ENCODE measurements around the gene CNDP1. TPM values are rescaled to one million over a fixed set of nuclear protein-coding genes. Genes with fewer than 3 reads are reported as not detected.
"Not testable (repeated sequence)": the region's sequence is repeated elsewhere in the genome, so short reads cannot be mapped to it uniquely, and the experiment has no call there.

CNDP1 gene
- total RNA-seq, 1 donor from 2014 or later = 0.48 TPM

DNA sequence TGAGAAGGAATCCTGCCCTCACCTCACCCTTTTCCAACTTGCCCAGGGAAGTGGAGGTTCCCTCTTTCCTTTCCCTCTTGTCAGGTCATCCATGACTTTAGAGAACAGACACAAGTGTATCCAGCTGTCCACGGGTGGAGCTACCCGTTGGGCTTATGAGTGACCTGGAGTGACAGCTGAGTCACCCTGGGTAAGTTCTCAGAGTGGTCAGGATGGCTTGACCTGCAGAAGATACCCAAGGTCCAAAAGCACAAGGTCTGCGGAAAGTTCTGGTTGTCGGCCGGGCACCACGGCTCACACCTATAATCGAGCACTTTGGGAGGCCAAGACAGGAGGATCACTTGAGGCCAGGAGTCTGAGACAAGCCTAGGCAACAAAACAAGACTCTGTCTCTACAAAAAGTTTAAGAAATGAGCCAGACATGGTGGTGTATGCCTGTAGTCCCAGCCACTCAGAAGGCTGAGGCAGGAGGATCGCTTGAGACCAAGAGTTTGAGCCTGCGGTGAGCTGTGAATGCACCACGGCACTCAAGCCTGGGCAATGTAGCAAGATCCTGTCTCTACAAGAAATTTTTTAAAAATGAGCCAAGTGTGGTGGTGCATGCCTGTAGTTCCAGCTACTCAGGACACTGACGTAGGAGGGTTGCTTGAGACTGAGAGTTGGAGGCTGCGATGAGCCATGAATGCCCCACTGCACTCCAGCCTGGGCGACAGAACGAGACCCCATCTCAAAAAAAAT lies 14.0 kb upstream of the CNDP1 start:
- no peak overlapping the region for H3K27ac Mint-ChIP-seq
- H3K4me1 Mint-ChIP-seq (ENCODE audit: unreplicated experiment) = peaks cover 15% of the 10 kb centered on the region
- H3K36me3 Mint-ChIP-seq = peaks cover 58% of the 10 kb centered on the region
- TF ChIP-seq, protein P1, sequence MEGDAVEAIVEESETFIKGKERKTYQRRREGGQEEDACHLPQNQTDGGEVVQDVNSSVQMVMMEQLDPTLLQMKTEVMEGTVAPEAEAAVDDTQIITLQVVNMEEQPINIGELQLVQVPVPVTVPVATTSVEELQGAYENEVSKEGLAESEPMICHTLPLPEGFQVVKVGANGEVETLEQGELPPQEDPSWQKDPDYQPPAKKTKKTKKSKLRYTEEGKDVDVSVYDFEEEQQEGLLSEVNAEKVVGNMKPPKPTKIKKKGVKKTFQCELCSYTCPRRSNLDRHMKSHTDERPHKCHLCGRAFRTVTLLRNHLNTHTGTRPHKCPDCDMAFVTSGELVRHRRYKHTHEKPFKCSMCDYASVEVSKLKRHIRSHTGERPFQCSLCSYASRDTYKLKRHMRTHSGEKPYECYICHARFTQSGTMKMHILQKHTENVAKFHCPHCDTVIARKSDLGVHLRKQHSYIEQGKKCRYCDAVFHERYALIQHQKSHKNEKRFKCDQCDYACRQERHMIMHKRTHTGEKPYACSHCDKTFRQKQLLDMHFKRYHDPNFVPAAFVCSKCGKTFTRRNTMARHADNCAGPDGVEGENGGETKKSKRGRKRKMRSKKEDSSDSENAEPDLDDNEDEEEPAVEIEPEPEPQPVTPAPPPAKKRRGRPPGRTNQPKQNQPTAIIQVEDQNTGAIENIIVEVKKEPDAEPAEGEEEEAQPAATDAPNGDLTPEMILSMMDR (conservative IDR thresholded peaks at IDR 0.05) = no peak
- H3K27me3 Mint-ChIP-seq = no peaks in the 10 kb centered on the region
- no peak for DNase-seq (ENCODE audit: extremely low spot score, unreplicated experiment)
- H3K9me3 Mint-ChIP-seq = peaks cover 4% of the 10 kb centered on the region
- no peak overlapping the region for H3K4me3 Mint-ChIP-seq

DNA sequence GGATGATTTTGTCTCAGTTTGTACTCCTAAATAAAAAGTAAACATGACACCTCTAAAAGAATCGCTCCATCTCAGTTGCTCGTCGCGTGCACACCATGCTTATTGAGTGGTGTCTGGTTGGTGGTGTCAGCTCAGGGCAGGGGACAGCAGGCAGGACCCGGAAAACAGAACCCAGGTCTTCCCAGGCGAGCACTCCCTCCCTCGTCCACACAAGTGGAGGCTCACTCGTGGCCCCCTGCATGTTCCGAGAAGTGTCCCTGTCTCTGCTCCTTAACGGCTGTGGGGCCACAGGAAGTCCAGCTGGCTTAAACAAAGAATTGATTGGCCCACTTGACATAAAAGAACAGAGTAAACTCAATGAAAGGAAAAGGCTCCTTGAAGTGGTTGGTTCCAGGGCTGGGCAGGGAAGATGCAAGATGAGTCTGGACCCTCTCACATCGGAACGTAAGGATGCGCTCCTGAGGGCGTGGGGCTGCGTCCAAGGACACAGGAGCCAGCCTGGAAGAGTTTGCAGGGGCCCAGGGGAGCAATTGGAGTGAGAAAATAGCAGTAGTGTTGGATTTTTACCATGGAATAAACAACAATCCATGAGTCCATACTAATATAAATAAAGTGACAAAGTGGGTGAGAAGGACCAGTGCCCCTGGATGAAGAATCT lies 13.1 kb upstream of the CNDP1 start:
- Mint-ChIP-seq H3K36me3 (peaks cover 58% of the 10 kb centered on the region), H3K27me3 (no peaks in the 10 kb centered on the region), H3K4me1 (ENCODE audit: unreplicated experiment) (peaks cover 16% of the 10 kb centered on the region), H3K9me3 (peaks cover 4% of the 10 kb centered on the region), H3K4me3 (no peak overlapping the region), H3K27ac (peak overlapping the region; percentile 8)
- TF ChIP-seq, protein P1 (conservative IDR thresholded peaks at IDR 0.05) = no peak
- no peak for DNase-seq (ENCODE audit: extremely low spot score, unreplicated experiment)

DNA sequence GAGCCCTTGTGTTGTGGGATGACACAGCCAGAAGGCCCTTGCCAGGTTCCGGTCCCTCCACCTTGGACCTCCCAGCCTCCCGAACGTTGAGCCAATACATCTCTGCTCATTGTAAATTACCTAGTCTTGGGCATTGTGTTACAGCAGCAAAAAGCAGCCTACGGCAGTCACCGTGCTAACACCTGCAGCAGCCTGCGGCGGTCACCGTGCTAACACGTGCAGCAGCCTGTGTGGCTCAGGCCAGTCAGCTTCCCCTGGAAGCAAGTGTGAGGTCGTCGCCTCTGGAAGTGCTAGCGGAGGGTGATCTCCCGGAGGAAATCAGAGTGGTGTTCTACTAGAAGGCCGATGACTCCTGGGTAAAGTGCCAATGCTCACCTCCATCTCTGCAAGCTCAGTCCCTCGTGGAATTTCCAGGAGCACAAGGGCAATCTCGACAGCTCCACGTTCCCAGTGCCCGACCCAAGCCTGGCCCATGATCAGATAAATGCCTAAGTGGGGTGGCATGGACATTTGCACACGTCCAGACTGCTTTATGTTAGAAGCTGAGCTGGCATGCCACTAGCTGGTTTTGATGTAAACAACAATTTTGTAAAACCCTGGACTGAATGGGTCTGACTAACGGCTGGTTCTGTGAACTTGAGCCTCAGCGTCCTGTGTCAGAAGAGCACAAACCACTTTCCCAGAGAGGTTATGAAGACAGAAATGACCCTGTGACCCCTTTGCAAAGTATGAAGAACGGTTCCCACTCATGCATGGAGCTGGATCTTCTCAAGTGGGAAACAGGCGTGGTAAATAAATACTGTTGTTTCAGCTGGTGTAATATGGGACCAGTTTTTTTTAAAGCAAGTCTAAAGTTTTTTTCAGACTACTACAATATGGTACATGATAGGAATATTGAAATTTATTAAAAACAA lies 11.4 kb upstream of the CNDP1 start:
- peaks cover 4% of the 10 kb centered on the region for H3K9me3 Mint-ChIP-seq
- H3K27ac Mint-ChIP-seq = peak overlapping the region; percentile 48
- no peak overlapping the region for H3K4me3 Mint-ChIP-seq
- no peak for DNase-seq (ENCODE audit: extremely low spot score, unreplicated experiment)
- H3K36me3 Mint-ChIP-seq = peaks cover 51% of the 10 kb centered on the region
- no peaks in the 10 kb centered on the region for H3K27me3 Mint-ChIP-seq
- H3K4me1 Mint-ChIP-seq (ENCODE audit: unreplicated experiment) = peaks cover 17% of the 10 kb centered on the region
- TF ChIP-seq, protein P1 (conservative IDR thresholded peaks at IDR 0.05) = no peak

DNA sequence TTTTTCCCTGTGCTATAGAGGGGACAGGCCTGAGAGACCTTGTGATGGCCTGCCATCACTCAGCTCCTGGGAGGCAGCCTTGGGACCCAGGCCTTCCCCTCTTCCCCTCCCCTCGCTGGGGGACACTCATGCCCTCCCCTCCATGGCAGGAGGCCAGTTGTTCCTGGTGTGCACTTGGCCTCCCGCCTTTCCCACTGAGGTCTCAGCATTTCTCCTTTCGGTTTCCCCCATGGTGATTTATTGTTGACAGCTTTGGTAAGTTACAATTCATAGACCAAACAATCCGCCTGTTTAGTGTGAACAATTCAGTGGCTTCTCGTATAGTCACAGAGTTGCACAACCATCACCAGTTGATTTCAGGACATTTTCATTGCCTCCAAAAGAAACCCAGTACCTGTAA lies 10.2 kb upstream of the CNDP1 start:
- peaks cover 17% of the 10 kb centered on the region for H3K4me1 Mint-ChIP-seq (ENCODE audit: unreplicated experiment)
- H3K36me3 Mint-ChIP-seq = peaks cover 41% of the 10 kb centered on the region
- peak overlapping the region; percentile 57 for H3K4me3 Mint-ChIP-seq
- DNase-seq (ENCODE audit: extremely low spot score, unreplicated experiment) = no peak
- H3K27me3 Mint-ChIP-seq = no peaks in the 10 kb centered on the region
- peaks cover 4% of the 10 kb centered on the region for H3K9me3 Mint-ChIP-seq
- H3K27ac Mint-ChIP-seq = peak overlapping the region; percentile 19
- TF ChIP-seq, protein P1 (conservative IDR thresholded peaks at IDR 0.05) = no peak

DNA sequence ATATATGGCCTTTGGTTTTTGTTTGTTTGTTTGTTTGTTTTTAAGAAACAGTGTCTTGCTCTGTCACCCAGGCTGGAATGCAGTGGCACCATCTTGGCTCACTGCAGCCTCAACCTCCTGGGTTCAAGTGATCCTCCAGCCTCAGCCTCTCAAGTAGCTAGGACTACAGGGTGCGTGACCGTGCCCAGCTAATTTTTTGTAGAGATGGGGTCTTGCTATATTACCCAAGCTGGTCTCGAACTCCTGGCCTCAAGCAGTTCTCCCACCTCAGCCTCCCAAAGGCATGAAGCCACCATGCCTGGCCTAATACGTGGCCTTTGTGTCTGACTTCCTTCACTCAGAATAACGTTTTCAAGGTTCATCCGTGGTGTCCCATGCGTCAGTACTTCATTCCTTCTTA lies 9.4 kb upstream of the CNDP1 start:
- Mint-ChIP-seq H3K4me1 (ENCODE audit: unreplicated experiment) (peaks cover 17% of the 10 kb centered on the region), H3K36me3 (peaks cover 34% of the 10 kb centered on the region), H3K27ac (peak overlapping the region; percentile 15)
- not testable (repeated sequence) for H3K9me3 Mint-ChIP-seq; H3K4me3 Mint-ChIP-seq; DNase-seq (ENCODE audit: extremely low spot score, unreplicated experiment); H3K27me3 Mint-ChIP-seq

All from type B pancreatic cell (in vitro differentiated cells).